Endodermal cell (in vitro differentiated cells): ENCODE results near the gene P2RX7. TPM values are rescaled to one million over a fixed set of nuclear protein-coding genes. Genes with fewer than 3 reads are reported as not detected.
A peak's percentile ranks its signal among the peaks of the same experiment; 100 is the strongest.

ENCODE experiments used
- DNase-seq: peaks from one replicate; pipeline ENCODE4 v3.0.0-alpha.2; 2017
- H3K27ac ChIP-seq: 2 replicates; pipeline ENCODE4 v1.5.1; 2013; ENCODE audit warnings: mild to moderate bottlenecking, low read depth, low read length, moderate library complexity
- H3K27me3 ChIP-seq: 2 replicates; pipeline ENCODE4 v1.6.1; 2013; ENCODE audit warnings: mild to moderate bottlenecking, low read length, moderate library complexity; ENCODE audit not compliant: insufficient read depth, control insufficient read depth, poor library complexity, severe bottlenecking
- H3K36me3 ChIP-seq: 2 replicates; pipeline ENCODE4 v1.7.0; 2013; ENCODE audit warnings: mild to moderate bottlenecking, low read length, moderate library complexity; ENCODE audit not compliant: control insufficient read depth, insufficient read depth
- H3K4me1 ChIP-seq: one replicate; pipeline ENCODE4 v1.7.0; 2013; ENCODE audit warnings: low read length; ENCODE audit not compliant: control insufficient read depth, insufficient read depth
- H3K4me3 ChIP-seq: 2 replicates; pipeline ENCODE4 v1.5.1; 2013; ENCODE audit warnings: mild to moderate bottlenecking, low read length, moderate library complexity
- H3K9ac ChIP-seq: 2 replicates; pipeline ENCODE4 v1.6.1; 2013; ENCODE audit warnings: mild to moderate bottlenecking, low read length, moderate library complexity; ENCODE audit not compliant: poor library complexity, severe bottlenecking; ENCODE audit errors: extremely low read depth
- H3K9me3 ChIP-seq: 2 replicates; pipeline ENCODE4 v1.6.1; 2013; ENCODE audit warnings: mild to moderate bottlenecking, low read length, moderate library complexity; ENCODE audit not compliant: control insufficient read depth
- H3K27ac Mint-ChIP-seq: 2 replicates; pipeline ENCODE4 v1.8.0; 2020; ENCODE audit warnings: mixed read lengths
- H3K27me3 Mint-ChIP-seq: 2 replicates; pipeline ENCODE4 v1.8.0; 2021; ENCODE audit warnings: mild to moderate bottlenecking, mixed read lengths; ENCODE audit not compliant: insufficient read depth
- H3K36me3 Mint-ChIP-seq: 2 replicates; pipeline ENCODE4 v1.8.0; 2020; ENCODE audit warnings: low read depth, mixed read lengths
- H3K4me1 Mint-ChIP-seq: 2 replicates; pipeline ENCODE4 v1.8.0; 2020; ENCODE audit warnings: mixed read lengths
- H3K4me3 Mint-ChIP-seq: 2 replicates; pipeline ENCODE4 v1.8.0; 2020; ENCODE audit warnings: mild to moderate bottlenecking, moderate library complexity, mixed read lengths
- H3K9me3 Mint-ChIP-seq: 2 replicates; pipeline ENCODE4 v1.8.0; 2020; ENCODE audit warnings: mild to moderate bottlenecking, mixed read lengths
- CTCF ChIP-seq: fragments of 200-600 bp; sonication (generic); conservative IDR thresholded peaks from 2 replicates; pipeline ENCODE4 v1.5.0; 2021; ENCODE audit warnings: antibody characterized with exemption, mild to moderate bottlenecking
- WGBS, 2 experiments: methylation state at CpG; one replicate each; pipeline versions ENCODE4 v1.1.5 to v1.1.7; 2013; ENCODE audit warnings: missing lambda C conversion rate in 2 of 2, mixed read lengths in 1 of 2; ENCODE audit not compliant: insufficient coverage in 1 of 2, insufficient read length in 1 of 2; 5-methylcytosine and 5-hydroxymethylcytosine counted together
- total RNA-seq, 2 donors: library from RNA; stranded (reverse); fragmentation: NEBNext Ultra II Directional in 1 of 2; extraction: Animal tissue kit (Norgen Biotek cat#: 25700) in 1 of 2; gene quantifications; 2 replicates in 1 of 2; 3 replicates in 1 of 2; pipeline ENCODE4 v1.2.1, GENCODE V29; 2021

P2RX7 gene
- total RNA-seq, 2 donors from 2014 or later: 0.18 TPM; not detected in 1

GRCh38 chr12:121137512-121137911 lies 4.8 kb downstream of the P2RX7 start:
- TF ChIP-seq CTCF: no peak
- no peak for DNase-seq
- Mint-ChIP-seq H3K27ac (no peak overlapping the region), H3K36me3 (no peaks in the 10 kb centered on the region), H3K4me1 (peaks cover 6% of the 10 kb centered on the region), H3K27me3 (peaks cover 14% of the 10 kb centered on the region), H3K4me3 (no peak overlapping the region), H3K9me3 (peaks cover 5% of the 10 kb centered on the region)
- WGBS, 2 experiments: 93 to 100% methylated on average over 3 to 4 of the region's 4 CpGs
- Histone ChIP-seq H3K36me3 (no peaks in the 10 kb centered on the region), H3K4me3 (no peak overlapping the region), H3K4me1 (no peaks in the 10 kb centered on the region), H3K9me3 (no peaks in the 10 kb centered on the region), H3K27me3 (no peaks in the 10 kb centered on the region), H3K9ac (no peak overlapping the region), H3K27ac (no peak overlapping the region)

- TF ChIP-seq CTCF: no peak
- no peaks in the 10 kb centered on the region for H3K36me3 ChIP-seq
- peak; percentile 71 for DNase-seq
- no peak overlapping the region for H3K4me3 ChIP-seq
- no peaks in the 10 kb centered on the region for H3K9me3 ChIP-seq
- H3K4me1 ChIP-seq: no peaks in the 10 kb centered on the region
- no peaks in the 10 kb centered on the region for H3K27me3 ChIP-seq
- no peaks in the 10 kb centered on the region for H3K4me1 Mint-ChIP-seq
- no peak overlapping the region for H3K4me3 Mint-ChIP-seq
- H3K27me3 Mint-ChIP-seq: peaks cover 8% of the 10 kb centered on the region
- H3K36me3 Mint-ChIP-seq: no peaks in the 10 kb centered on the region
- no peak overlapping the region for H3K9ac ChIP-seq
- no peak overlapping the region for H3K27ac ChIP-seq
- H3K9me3 Mint-ChIP-seq: peaks cover 5% of the 10 kb centered on the region
- WGBS, 2 experiments: 88 to 91% methylated on average over 1 to 5 of the region's 5 CpGs
- H3K27ac Mint-ChIP-seq: no peak overlapping the region
Observed at GRCh38 chr12:121138284-121138683, 5.6 kb downstream of the P2RX7 start.

GRCh38 chr12:121139286-121139685 lies 6.6 kb downstream of the P2RX7 start:
- peaks cover 3% of the 10 kb centered on the region for H3K27me3 Mint-ChIP-seq
- H3K4me3 ChIP-seq: no peak overlapping the region
- H3K27ac ChIP-seq: no peak overlapping the region
- no peaks in the 10 kb centered on the region for H3K9me3 ChIP-seq
- H3K4me3 Mint-ChIP-seq: no peak overlapping the region
- H3K27ac Mint-ChIP-seq: no peak overlapping the region
- no peaks in the 10 kb centered on the region for H3K27me3 ChIP-seq
- H3K4me1 ChIP-seq: no peaks in the 10 kb centered on the region
- no peaks in the 10 kb centered on the region for H3K36me3 ChIP-seq
- H3K4me1 Mint-ChIP-seq: no peaks in the 10 kb centered on the region
- H3K9ac ChIP-seq: no peak overlapping the region
- peaks cover 5% of the 10 kb centered on the region for H3K9me3 Mint-ChIP-seq
- 89 to 93% methylated on average over 2 to 5 of the region's 5 CpGs for WGBS, 2 experiments
- no peak for TF ChIP-seq CTCF
- no peaks in the 10 kb centered on the region for H3K36me3 Mint-ChIP-seq
- DNase-seq: no peak
